Glutamatergic neuron (in vitro differentiated cells): ENCODE measurements around the gene FBXO4. TPM values are rescaled to one million over a fixed set of nuclear protein-coding genes. Genes with fewer than 3 reads are reported as not detected.

Source experiments
- DNase-seq: peaks from one replicate; pipeline ENCODE4 v3.0.0; 2022
- H3K27ac Mint-ChIP-seq: one replicate; pipeline ENCODE4 v1.8.0; 2020; ENCODE audit warnings: mild to moderate bottlenecking, mixed read lengths, inconsistent platforms; ENCODE audit not compliant: unreplicated experiment
- H3K27me3 Mint-ChIP-seq: one replicate; pipeline ENCODE4 v1.8.0; 2020; ENCODE audit warnings: mild to moderate bottlenecking, moderate library complexity, mixed read lengths, inconsistent platforms; ENCODE audit not compliant: unreplicated experiment
- H3K36me3 Mint-ChIP-seq: one replicate; pipeline ENCODE4 v1.8.0; 2020; ENCODE audit warnings: mild to moderate bottlenecking, mixed read lengths, inconsistent platforms; ENCODE audit not compliant: unreplicated experiment
- H3K4me1 Mint-ChIP-seq: one replicate; pipeline ENCODE4 v1.8.0; 2020; ENCODE audit warnings: mild to moderate bottlenecking, low read depth, mixed read lengths, inconsistent platforms; ENCODE audit not compliant: unreplicated experiment
- H3K4me3 Mint-ChIP-seq: one replicate; pipeline ENCODE4 v1.8.0; 2020; ENCODE audit warnings: mild to moderate bottlenecking, mixed read lengths, inconsistent platforms; ENCODE audit not compliant: unreplicated experiment
- H3K9me3 Mint-ChIP-seq: one replicate; pipeline ENCODE4 v1.8.0; 2020; ENCODE audit warnings: mild to moderate bottlenecking, moderate library complexity, mixed read lengths, inconsistent platforms; ENCODE audit not compliant: unreplicated experiment
- total RNA-seq: library from RNA; stranded (reverse); fragmentation: NEBNext Ultra II Directional; extraction: Animal tissue kit (Norgen Biotek cat#: 25700); gene quantifications from one replicate; pipeline ENCODE4 v1.2.1, GENCODE V29; 2021; ENCODE audit not compliant: unreplicated experiment
- TF ChIP-seq, protein P1 (sequence below): fragments of 200-600 bp; sonication (generic); IDR thresholded peaks from one replicate; pipeline ENCODE4 v1.5.0; 2021; ENCODE audit not compliant: partially characterized antibody, unreplicated experiment

Gene FBXO4
- total RNA-seq, 1 donor from 2014 or later = 1.0 TPM

GRCh38 chr5:41903892-41904799, 20.9 kb upstream of the FBXO4 start, which contains the start of gene RIMOC1:
Gene RIMOC1, plus strand, starts transcription at chr5:41904344. Its CDS starts 24 bp downstream, at chr5:41904368.
- Mint-ChIP-seq H3K4me1 (peaks cover 8% of the 10 kb centered on the region), H3K27ac (peak within 1 kb of the TSS; percentile 100), H3K36me3 (peaks cover 7% of the 10 kb centered on the region), H3K4me3 (peak within 1 kb of the TSS; percentile 99), H3K27me3 (peaks cover 17% of the 10 kb centered on the region), H3K9me3 (peaks cover 13% of the 10 kb centered on the region)
- peak; percentile 99 for DNase-seq
- TF ChIP-seq, protein P1, sequence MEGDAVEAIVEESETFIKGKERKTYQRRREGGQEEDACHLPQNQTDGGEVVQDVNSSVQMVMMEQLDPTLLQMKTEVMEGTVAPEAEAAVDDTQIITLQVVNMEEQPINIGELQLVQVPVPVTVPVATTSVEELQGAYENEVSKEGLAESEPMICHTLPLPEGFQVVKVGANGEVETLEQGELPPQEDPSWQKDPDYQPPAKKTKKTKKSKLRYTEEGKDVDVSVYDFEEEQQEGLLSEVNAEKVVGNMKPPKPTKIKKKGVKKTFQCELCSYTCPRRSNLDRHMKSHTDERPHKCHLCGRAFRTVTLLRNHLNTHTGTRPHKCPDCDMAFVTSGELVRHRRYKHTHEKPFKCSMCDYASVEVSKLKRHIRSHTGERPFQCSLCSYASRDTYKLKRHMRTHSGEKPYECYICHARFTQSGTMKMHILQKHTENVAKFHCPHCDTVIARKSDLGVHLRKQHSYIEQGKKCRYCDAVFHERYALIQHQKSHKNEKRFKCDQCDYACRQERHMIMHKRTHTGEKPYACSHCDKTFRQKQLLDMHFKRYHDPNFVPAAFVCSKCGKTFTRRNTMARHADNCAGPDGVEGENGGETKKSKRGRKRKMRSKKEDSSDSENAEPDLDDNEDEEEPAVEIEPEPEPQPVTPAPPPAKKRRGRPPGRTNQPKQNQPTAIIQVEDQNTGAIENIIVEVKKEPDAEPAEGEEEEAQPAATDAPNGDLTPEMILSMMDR = no peak

DNA sequence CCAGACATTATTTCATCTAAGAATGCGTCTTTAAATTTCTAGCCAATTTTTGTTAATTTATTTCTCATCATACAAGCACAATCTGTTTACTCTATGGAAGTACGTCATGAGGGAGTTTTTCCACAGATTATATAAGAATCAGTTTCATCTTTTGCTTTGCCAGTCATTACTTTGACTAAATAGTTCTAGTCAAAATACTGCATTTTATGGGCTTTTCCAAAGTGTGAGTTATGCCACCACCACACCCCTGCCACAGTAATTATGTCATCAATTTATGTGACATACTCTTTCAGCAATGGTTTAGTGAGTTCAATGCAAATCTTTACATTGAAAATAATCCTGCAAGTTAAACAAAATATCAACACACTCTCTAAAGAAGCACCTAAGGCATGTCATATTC, 18.9 kb upstream of the FBXO4 start:
- peaks cover 7% of the 10 kb centered on the region for H3K36me3 Mint-ChIP-seq
- no peak overlapping the region for H3K27ac Mint-ChIP-seq
- peaks cover 13% of the 10 kb centered on the region for H3K9me3 Mint-ChIP-seq
- no peak for DNase-seq
- peaks cover 8% of the 10 kb centered on the region for H3K4me1 Mint-ChIP-seq
- no peak overlapping the region for H3K4me3 Mint-ChIP-seq
- H3K27me3 Mint-ChIP-seq = peaks cover 17% of the 10 kb centered on the region
- TF ChIP-seq, protein P1 = no peak

GRCh38 chr5:41908374-41909079, 16.6 kb upstream of the FBXO4 start:
- Mint-ChIP-seq H3K4me1 (peaks cover 5% of the 10 kb centered on the region), H3K27ac (no peak overlapping the region), H3K36me3 (peaks cover 7% of the 10 kb centered on the region), H3K9me3 (peaks cover 13% of the 10 kb centered on the region), H3K4me3 (no peak overlapping the region), H3K27me3 (peaks cover 14% of the 10 kb centered on the region)
- DNase-seq = no peak
- TF ChIP-seq, protein P1 = no peak

DNA sequence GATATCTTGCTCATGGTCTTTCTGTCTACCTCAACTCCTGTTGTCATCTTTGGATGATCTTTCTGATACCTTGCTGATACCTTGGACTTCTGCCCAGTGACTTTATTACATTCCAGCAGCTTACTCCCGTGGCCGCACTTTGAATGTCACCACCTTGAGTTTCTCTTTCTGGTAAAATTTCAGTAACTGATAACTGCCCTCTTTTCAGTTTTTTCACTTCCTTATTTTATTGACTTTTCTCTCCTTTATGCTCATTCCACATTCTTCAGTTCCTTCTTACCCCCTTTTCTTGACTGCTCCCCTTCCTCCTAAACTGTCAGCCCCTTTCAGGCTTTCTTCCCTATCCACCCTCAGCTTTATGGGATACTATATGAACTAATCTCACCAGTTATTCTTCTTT, 7.0 kb upstream of the FBXO4 start:
- no peaks in the 10 kb centered on the region for H3K36me3 Mint-ChIP-seq
- no peak overlapping the region for H3K27ac Mint-ChIP-seq
- no peaks in the 10 kb centered on the region for H3K4me1 Mint-ChIP-seq
- no peak overlapping the region for H3K4me3 Mint-ChIP-seq
- H3K27me3 Mint-ChIP-seq = peaks cover 4% of the 10 kb centered on the region
- DNase-seq = no peak
- TF ChIP-seq, protein P1 = no peak
- peaks cover 4% of the 10 kb centered on the region for H3K9me3 Mint-ChIP-seq
